K562 (cell line): ENCODE results near the gene PLEKHA7. TPM values are rescaled to one million over a fixed set of nuclear protein-coding genes. Genes with fewer than 3 reads are reported as not detected.

ENCODE experiments used
- ATAC-seq: fragments of 200-7000 bp; cut with Tn5 transposase; 3 replicates; pipeline ENCODE4 v1.9.1; 2020; ENCODE audit warnings: moderate library complexity
- BruUV-seq: library from RNA; stranded (reverse); fragments of 400-500 nt; replicated peaks from 2 replicates; lab custom pipeline; 2021; lab: Mats Ljungman, UMichigan
- CTCF ChIA-PET: fragments of 300-600 bp; formaldehyde crosslinking; extraction: SDS; loops from one replicate; lab custom pipeline; 2021; ENCODE audit warnings: low intra/inter-chr PET ratio; lab: Yijun Ruan, JAX
- POLR2A ChIA-PET: fragments of 300-600, 350-650 bp; sonication (Branson Sonifier 250); formaldehyde crosslinking; extraction: SDS; loops from one replicate; lab custom pipeline; 2021; ENCODE audit warnings: antibody characterized with exemption, inconsistent platforms; lab: Yijun Ruan, JAX
- DNase-seq, 4 experiments: peaks; one replicate each; pipeline versions ENCODE4 v3.0.0 to v3.0.0-alpha.2; 2011 to 2018; ENCODE audit warnings: low spot score in 3 of 4, mixed read lengths in 3 of 4; ENCODE audit errors: extremely low read depth in 1 of 4
- FAIRE-seq: peaks from 2 replicates; lab custom pipeline; 2011; peaks lifted over from hg19 to GRCh38; lab: Jason Lieb, UNC
- H2AFZ ChIP-seq: 2 replicates; pipeline ENCODE4 v1.6.0; 2011; ENCODE audit warnings: low read depth, low read length, control low read depth, inconsistent platforms
- H3K27ac ChIP-seq: fragments of 200-600 bp; 3 replicates; pipeline ENCODE4 v1.8.0; 2011; ENCODE audit warnings: low read depth, mild to moderate bottlenecking, control low read depth, inconsistent platforms, low read length, moderate library complexity, mixed read lengths; ENCODE audit errors: extremely low read depth
- H3K27me3 ChIP-seq, 2 experiments: fragments of 300-600 bp in 1 of 2; 2 replicates in 1 of 2; 3 replicates in 1 of 2; pipeline versions ENCODE4 v1.6.0 to v1.8.0; 2011; ENCODE audit warnings: inconsistent platforms in 2 of 2, low read length in 2 of 2, mild to moderate bottlenecking in 1 of 2, mixed read lengths in 1 of 2, moderate library complexity in 1 of 2; ENCODE audit not compliant: control insufficient read depth in 2 of 2, insufficient read depth in 2 of 2
- H3K36me3 ChIP-seq: fragments of 300-600 bp; 3 replicates; pipeline ENCODE4 v1.8.0; 2011; ENCODE audit warnings: mild to moderate bottlenecking, low read length, inconsistent platforms; ENCODE audit not compliant: control insufficient read depth, insufficient read depth
- H3K4me1 ChIP-seq, 2 experiments: fragments of 200-600 bp in 1 of 2; replicated peaks in 1 of 2; 2 replicates in 1 of 2; 3 replicates in 1 of 2; pipeline versions ENCODE4 v1.5.1 to v1.8.0; 2011; ENCODE audit warnings: inconsistent platforms in 2 of 2, low read length in 2 of 2, mild to moderate bottlenecking in 1 of 2, mixed read lengths in 1 of 2, moderate library complexity in 1 of 2; ENCODE audit not compliant: control insufficient read depth in 2 of 2, insufficient read depth in 2 of 2
- H3K4me2 ChIP-seq: 2 replicates; pipeline ENCODE4 v1.6.1; 2011; ENCODE audit warnings: low read length, control low read depth, inconsistent platforms, mixed read lengths; ENCODE audit not compliant: insufficient read depth
- H3K4me3 ChIP-seq: fragments of 200-600 bp; sonication (generic), shearing (Covaris generic); 2 replicates; pipeline ENCODE4 v1.5.1; 2016; ENCODE audit warnings: control low read depth, inconsistent platforms
- H3K79me2 ChIP-seq: fragments of 200-600 bp; 3 replicates; pipeline ENCODE4 v1.8.0; 2011; ENCODE audit warnings: low read length, inconsistent platforms; ENCODE audit not compliant: control insufficient read depth, insufficient read depth
- H3K9ac ChIP-seq, 2 experiments: 2 replicates each; pipeline versions ENCODE4 v1.6.0 to v1.6.1; 2011; ENCODE audit warnings: low read depth in 2 of 2, low read length in 2 of 2, control low read depth in 1 of 2, inconsistent platforms in 1 of 2, mild to moderate bottlenecking in 1 of 2, mixed read lengths in 1 of 2; ENCODE audit not compliant: insufficient read depth in 1 of 2
- H3K9me1 ChIP-seq: one replicate; pipeline ENCODE4 v1.6.0; 2011; ENCODE audit warnings: inconsistent platforms, mild to moderate bottlenecking, low read length, moderate library complexity; ENCODE audit not compliant: control insufficient read depth, insufficient read depth
- H3K9me3 ChIP-seq: replicated peaks from 2 replicates; pipeline ENCODE4 v1.5.1; 2011; ENCODE audit warnings: low read depth, low read length, inconsistent platforms; ENCODE audit not compliant: control insufficient read depth, insufficient read depth
- H4K20me1 ChIP-seq: replicated peaks from 2 replicates; pipeline ENCODE4 v1.6.1; 2011; ENCODE audit warnings: low read length, inconsistent platforms, mixed read lengths; ENCODE audit not compliant: control insufficient read depth, insufficient read depth
- CBX2 ChIP-seq: fragments of 200-600 bp; sonication (generic); IDR thresholded peaks from one replicate; pipeline ENCODE4 v1.6.1; 2012; ENCODE audit warnings: mild to moderate bottlenecking, low read length, inconsistent platforms; ENCODE audit not compliant: insufficient read depth, poor library complexity, severe bottlenecking
- CBX8 ChIP-seq: fragments of 200-600 bp; sonication (generic); IDR thresholded peaks from 2 replicates; pipeline ENCODE4 v1.6.1; 2012; ENCODE audit warnings: borderline replicate concordance, mixed run types, low read depth, mild to moderate bottlenecking, moderate library complexity, mixed read lengths, low read length, control low read depth, inconsistent platforms; ENCODE audit not compliant: poor library complexity, severe bottlenecking; ENCODE audit errors: extremely low read depth
- CREM ChIP-seq: IDR thresholded peaks from 2 replicates; pipeline ENCODE4 v1.6.1; 2014; ENCODE audit warnings: antibody characterized with exemption, low read depth
- FUS ChIP-seq: fragments of 200-400 bp; formaldehyde crosslinking; optimal IDR thresholded peaks from 2 replicates; pipeline ENCODE3; 2017; ENCODE audit warnings: low read depth, low read length
- HDGF ChIP-seq: fragments of 450-650 bp; IDR thresholded peaks from 2 replicates; pipeline ENCODE4 v1.6.1; 2016
- MAZ ChIP-seq, 2 experiments: fragments of 450-650 bp in 1 of 2; sonication (generic) in 1 of 2; formaldehyde crosslinking; IDR thresholded peaks in 1 of 2; conservative IDR thresholded peaks in 1 of 2; 2 replicates each; pipeline versions ENCODE4 v1.4.0 to v1.5.0; 2020; ENCODE audit warnings: mild to moderate bottlenecking in 1 of 2, missing genetic modification reagents in 1 of 2
- NR3C1 ChIP-seq: sonication (generic); formaldehyde crosslinking; IDR thresholded peaks from 2 replicates; pipeline ENCODE4 v1.8.1; 2022; ENCODE audit warnings: missing genetic modification reagents
- ZNF780A ChIP-seq: fragments of 250-450 bp; sonication (Bioruptor Pico); IDR thresholded peaks from 2 replicates; pipeline ENCODE4 v1.5.0; 2021; ENCODE audit warnings: mild to moderate bottlenecking
- WGBS: fragments of 100-300 bp; shearing (Covaris generic); methylation state at CpG from one replicate; pipeline ENCODE4 v1.1.6; 2016; ENCODE audit warnings: low coverage, mixed read lengths; ENCODE audit not compliant: insufficient coverage; ENCODE audit errors: missing lambda C conversion rate; 5-methylcytosine and 5-hydroxymethylcytosine counted together
- in situ Hi-C: fragments of 300-500 bp; cut with MboI; formaldehyde crosslinking; loops from 4 replicates; pipeline ENCODE4 v1.15.0; 2018; ENCODE audit warnings: inconsistent platforms, mixed read lengths
- intact Hi-C: fragments of 100-400 bp; cut with micrococcal nuclease; formaldehyde crosslinking; loops from 2 replicates; pipeline ENCODE4 v1.14.2; 2022
- polyA plus RNA-seq, 8 experiments: library from polyadenylated mRNA; depleted of rRNA in 4 of 8; stranded (reverse) in 5 of 8; unstranded in 3 of 8; fragments of >200 nt; fragmentation: Nextera tagmentation in 2 of 8; fragmentation: Illumina TruSeq in 1 of 8; extraction: Ambion mirVana in 2 of 8; extraction: Trizol in 1 of 8; gene quantifications; 2 replicates each; pipeline versions ENCODE4 v1.2.1 to v1.2.3, GENCODE V29; 2011 to 2014; ENCODE audit warnings: inconsistent platforms in 1 of 8, missing spikeins in 1 of 8
- total RNA-seq, 7 experiments: library from RNA; depleted of rRNA in 6 of 7; stranded (reverse); fragments of >200 nt in 6 of 7; fragmentation: Illumina TruSeq in 2 of 7; extraction: Trizol in 2 of 7; gene quantifications; 2 replicates each; pipeline versions ENCODE4 v1.2.1 to v1.2.3, GENCODE V29; 2011 to 2021; ENCODE audit warnings: low replicate concordance in 1 of 7
- TF ChIP-seq, protein P1 (sequence below): fragments of 450-650 bp; IDR thresholded peaks from 2 replicates; pipeline ENCODE4 v1.6.1; 2016; ENCODE audit warnings: low read depth, mild to moderate bottlenecking, moderate library complexity
- TF ChIP-seq, protein P2 (sequence below), 3 experiments: IDR thresholded peaks in 2 of 3; conservative IDR thresholded peaks in 1 of 3; 2 replicates each; pipeline ENCODE4 v1.5.1; 2011 to 2012; ENCODE audit warnings: low read length in 3 of 3, mild to moderate bottlenecking in 3 of 3, control low read depth in 2 of 3, improper control_type of control experiment in 1 of 3, inconsistent platforms in 1 of 3, low read depth in 1 of 3, mixed read lengths in 1 of 3, moderate library complexity in 1 of 3; ENCODE audit not compliant: insufficient read depth in 2 of 3
- TF ChIP-seq, protein P3 (sequence below): fragments of 450-650 bp; IDR thresholded peaks from 2 replicates; pipeline ENCODE4 v1.6.1; 2016; ENCODE audit warnings: low read depth

PLEKHA7 gene
- total and polyA plus RNA-seq, 9 of the 15 experiments (the other 6 are each of a cell fraction or from before 2014, with no cell fraction given): 0.06 to 0.77 (median 0.20) TPM; not detected in 1

DNA sequence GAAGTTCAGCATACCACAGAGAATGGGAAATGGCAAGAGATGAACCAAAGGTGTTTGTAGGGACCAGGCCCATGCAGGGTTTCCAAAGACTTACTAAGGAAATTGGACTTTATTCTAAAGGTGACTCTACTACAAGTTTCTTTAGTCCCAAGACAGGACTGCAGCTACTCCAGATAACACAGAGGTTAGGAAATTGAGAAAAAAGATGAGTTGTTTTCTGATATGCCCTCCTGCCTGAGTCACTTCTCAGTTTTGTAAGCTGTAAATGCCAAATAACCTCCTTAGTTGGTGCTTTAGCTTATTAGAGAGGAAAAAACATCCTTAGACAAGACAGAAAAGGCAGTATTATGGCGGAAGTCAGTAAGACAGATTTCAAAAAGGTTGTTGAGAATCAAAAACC, 179.8 kb downstream of the PLEKHA7 start (continued):
- TF ChIP-seq HDGF (no peak), CBX2 (no peak), NR3C1 (CRISPR knock-in tag) (no peak), FUS (no peak)

DNA sequence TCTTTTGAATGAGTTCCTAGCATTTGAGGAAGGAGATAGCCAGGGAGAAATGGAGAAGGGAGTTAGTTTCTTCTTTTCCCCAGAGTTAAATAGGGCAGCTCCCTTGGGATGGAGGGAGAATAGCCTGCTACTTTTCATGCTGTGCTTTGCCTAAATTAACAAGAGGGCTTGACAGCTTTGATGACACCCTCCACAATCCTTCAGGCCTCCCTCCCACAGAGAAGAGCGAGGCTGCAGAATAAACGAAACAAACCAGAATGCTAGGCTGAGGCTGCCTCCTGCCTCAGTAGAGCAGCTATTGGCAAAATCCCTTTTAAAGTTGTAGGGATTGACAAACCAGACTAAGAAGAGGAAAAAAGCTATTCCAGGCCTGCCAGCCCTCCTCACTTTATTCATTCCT, 181.2 kb downstream of the PLEKHA7 start:
- ATAC-seq: no peak
- H3K36me3 ChIP-seq: no peaks in the 10 kb centered on the region
- intact Hi-C loops: no loop called here
- BruUV-seq: no TSS peak
- 17% methylated on average over 1 of the region's 2 CpGs for WGBS
- H3K4me1 ChIP-seq: no peaks in the 10 kb centered on the region; a peak in 1 of 5 replicates
- no peaks in the 10 kb centered on the region for H3K9me1 ChIP-seq
- H3K4me2 ChIP-seq: no peak overlapping the region
- no peak overlapping the region for H3K27ac ChIP-seq
- H3K4me3 ChIP-seq: no peak overlapping the region
- H3K27me3 ChIP-seq: peaks cover 3 to 12% of the 10 kb centered on the region in 2 experiments; a peak in 3 of 5 replicates
- no peaks in the 10 kb centered on the region for H4K20me1 ChIP-seq
- H3K9ac ChIP-seq: no peak overlapping the region
- H2AFZ ChIP-seq: no peak overlapping the region
- in situ Hi-C loops: no loop called here
- DNase-seq: no peak
- no peaks in the 10 kb centered on the region for H3K9me3 ChIP-seq
- H3K79me2 ChIP-seq: no peaks in the 10 kb centered on the region
- FAIRE-seq: no peak
- ChIA-PET CTCF (no interaction called here), POLR2A (no interaction called here)
- no peak for TF ChIP-seq MAZ (CRISPR knock-in tag; conservative IDR thresholded peaks at IDR 0.05 in 1 of 2, IDR thresholded peaks at IDR 0.05 in 1 of 2)
- no peak for TF ChIP-seq ZNF780A
- TF ChIP-seq, protein P1, sequence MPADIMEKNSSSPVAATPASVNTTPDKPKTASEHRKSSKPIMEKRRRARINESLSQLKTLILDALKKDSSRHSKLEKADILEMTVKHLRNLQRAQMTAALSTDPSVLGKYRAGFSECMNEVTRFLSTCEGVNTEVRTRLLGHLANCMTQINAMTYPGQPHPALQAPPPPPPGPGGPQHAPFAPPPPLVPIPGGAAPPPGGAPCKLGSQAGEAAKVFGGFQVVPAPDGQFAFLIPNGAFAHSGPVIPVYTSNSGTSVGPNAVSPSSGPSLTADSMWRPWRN: no peak
- TF ChIP-seq, protein P2, sequence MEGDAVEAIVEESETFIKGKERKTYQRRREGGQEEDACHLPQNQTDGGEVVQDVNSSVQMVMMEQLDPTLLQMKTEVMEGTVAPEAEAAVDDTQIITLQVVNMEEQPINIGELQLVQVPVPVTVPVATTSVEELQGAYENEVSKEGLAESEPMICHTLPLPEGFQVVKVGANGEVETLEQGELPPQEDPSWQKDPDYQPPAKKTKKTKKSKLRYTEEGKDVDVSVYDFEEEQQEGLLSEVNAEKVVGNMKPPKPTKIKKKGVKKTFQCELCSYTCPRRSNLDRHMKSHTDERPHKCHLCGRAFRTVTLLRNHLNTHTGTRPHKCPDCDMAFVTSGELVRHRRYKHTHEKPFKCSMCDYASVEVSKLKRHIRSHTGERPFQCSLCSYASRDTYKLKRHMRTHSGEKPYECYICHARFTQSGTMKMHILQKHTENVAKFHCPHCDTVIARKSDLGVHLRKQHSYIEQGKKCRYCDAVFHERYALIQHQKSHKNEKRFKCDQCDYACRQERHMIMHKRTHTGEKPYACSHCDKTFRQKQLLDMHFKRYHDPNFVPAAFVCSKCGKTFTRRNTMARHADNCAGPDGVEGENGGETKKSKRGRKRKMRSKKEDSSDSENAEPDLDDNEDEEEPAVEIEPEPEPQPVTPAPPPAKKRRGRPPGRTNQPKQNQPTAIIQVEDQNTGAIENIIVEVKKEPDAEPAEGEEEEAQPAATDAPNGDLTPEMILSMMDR (IDR thresholded peaks at IDR 0.05 in 2 of 3, conservative IDR thresholded peaks at IDR 0.05 in 1 of 3; ENCODE audit: insufficient read depth in 2 of 3, low read depth in 1 of 3, low read length in 3 of 3): no peak
- TF ChIP-seq CREM: no peak
- TF ChIP-seq, protein P3, sequence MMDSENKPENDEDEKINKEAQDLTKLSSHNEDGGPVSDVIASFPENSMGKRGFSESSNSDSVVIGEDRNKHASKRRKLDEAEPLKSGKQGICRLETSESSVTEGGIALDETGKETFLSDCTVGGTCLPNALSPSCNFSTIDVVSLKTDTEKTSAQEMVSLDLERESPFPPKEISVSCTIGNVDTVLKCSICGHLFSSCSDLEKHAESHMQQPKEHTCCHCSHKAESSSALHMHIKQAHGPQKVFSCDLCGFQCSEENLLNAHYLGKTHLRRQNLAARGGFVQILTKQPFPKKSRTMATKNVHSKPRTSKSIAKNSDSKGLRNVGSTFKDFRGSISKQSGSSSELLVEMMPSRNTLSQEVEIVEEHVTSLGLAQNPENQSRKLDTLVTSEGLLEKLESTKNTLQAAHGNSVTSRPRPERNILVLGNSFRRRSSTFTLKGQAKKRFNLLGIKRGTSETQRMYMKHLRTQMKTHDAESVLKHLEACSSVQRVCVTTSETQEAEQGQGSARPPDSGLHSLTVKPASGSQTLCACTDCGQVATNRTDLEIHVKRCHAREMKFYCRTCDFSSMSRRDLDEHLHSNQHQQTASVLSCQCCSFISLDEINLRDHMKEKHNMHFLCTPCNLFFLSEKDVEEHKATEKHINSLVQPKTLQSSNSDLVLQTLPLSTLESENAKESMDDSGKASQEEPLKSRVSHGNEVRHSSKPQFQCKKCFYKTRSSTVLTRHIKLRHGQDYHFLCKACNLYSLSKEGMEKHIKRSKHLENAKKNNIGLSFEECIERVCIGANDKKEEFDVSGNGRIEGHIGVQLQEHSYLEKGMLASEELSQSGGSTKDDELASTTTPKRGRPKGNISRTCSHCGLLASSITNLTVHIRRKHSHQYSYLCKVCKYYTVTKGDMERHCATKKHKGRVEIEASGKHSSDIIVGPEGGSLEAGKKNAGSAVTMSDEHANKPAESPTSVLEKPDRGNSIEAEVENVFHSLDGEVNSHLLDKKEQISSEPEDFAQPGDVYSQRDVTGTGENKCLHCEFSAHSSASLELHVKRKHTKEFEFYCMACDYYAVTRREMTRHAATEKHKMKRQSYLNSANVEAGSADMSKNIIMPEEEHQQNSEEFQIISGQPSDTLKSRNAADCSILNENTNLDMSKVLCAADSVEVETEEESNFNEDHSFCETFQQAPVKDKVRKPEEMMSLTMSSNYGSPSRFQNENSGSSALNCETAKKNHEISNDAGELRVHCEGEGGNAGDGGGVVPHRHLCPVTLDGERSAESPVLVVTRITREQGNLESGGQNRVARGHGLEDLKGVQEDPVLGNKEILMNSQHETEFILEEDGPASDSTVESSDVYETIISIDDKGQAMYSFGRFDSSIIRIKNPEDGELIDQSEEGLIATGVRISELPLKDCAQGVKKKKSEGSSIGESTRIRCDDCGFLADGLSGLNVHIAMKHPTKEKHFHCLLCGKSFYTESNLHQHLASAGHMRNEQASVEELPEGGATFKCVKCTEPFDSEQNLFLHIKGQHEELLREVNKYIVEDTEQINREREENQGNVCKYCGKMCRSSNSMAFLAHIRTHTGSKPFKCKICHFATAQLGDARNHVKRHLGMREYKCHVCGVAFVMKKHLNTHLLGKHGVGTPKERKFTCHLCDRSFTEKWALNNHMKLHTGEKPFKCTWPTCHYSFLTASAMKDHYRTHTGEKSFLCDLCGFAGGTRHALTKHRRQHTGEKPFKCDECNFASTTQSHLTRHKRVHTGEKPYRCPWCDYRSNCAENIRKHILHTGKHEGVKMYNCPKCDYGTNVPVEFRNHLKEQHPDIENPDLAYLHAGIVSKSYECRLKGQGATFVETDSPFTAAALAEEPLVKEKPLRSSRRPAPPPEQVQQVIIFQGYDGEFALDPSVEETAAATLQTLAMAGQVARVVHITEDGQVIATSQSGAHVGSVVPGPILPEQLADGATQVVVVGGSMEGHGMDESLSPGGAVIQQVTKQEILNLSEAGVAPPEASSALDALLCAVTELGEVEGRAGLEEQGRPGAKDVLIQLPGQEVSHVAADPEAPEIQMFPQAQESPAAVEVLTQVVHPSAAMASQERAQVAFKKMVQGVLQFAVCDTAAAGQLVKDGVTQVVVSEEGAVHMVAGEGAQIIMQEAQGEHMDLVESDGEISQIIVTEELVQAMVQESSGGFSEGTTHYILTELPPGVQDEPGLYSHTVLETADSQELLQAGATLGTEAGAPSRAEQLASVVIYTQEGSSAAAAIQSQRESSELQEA: no peak
- TF ChIP-seq CBX8: no peak
